ENCODE data around the gene RPL32.
"Not testable (repeated sequence)": the region's sequence is repeated elsewhere in the genome, so short reads cannot be mapped to it uniquely, and the experiment has no call there.

The RPL32 gene

DNA sequence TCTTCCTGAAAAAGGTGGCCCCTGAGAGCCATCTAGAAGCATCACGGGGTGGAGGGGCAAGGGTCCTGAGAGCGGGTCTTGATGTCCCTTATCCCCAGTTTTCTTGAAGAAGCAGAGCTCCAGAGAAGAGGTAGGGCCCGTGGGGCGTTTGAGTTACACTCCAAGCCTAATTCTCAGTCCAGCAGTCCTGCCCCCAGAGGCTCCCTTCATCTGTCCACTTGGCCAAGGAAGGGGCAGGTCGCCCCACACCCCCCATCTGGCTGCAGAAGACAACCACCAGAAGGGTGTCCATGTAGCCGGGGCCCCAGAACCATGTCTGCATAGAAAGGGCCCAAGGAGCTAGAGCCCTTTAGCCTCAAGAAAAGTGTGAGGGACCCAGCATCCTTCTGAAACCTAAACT, 25.5 kb upstream of the RPL32 start:
- DNase-seq, result no peak

DNA sequence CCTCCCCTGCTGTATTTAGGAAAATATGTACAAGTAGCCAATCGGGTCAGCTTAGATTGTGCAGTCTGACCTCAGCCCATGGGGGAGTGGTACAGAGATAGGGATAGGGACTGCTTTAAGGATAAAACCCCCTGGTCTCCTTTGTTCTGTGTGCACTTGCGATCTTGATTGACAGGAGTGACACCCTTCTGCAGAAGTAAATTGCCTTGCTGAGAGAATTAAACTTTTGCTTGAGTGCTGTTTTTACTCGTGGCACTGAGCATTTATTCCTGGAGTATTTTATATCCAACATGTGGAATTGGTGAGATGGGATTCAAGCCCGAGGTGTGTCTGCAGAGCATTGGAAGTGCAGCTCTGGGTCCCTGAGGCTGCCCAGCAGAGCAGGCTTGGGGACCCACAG, 23.9 kb upstream of the RPL32 start:
- DNase-seq, result no peak

DNA sequence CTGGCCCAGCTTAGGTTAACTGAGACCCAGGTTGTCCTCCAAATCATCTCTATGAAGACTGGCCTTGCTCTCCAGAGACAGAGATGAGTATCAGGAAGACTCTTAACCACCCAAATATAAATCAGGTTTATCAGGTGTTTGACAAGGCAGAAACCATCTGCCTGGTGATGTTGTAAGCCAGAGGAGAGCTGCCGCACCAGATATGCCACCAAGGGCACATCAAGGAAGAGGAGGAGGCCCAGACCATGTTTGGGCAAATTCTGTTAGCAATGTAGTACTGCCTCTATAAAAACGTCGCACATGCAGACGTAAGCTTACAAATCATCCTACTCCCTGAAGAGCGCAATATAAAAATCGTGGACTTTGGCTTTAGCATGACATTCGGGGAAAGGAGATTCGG, 21.0 kb upstream of the RPL32 start:
- DNase-seq, result no peak

DNA sequence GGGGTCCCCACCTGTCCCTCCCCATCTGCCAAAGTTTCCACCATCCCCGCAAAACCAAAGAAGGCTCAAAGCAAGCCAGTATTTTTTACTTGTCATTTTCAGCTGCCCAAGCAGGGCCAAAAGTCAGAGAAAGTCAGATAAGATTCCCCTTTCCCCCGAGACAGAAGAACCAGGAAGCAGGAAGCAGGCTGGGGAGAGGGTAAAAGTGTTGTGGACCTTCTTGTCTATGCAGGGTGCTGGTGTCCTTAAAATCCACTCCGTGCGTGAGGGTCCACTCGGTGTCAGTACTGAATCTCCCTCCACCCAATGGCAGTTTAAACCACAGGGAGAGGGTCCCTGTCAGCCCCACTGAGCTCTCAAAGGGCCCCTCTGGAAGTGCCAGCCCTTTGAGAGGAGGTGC, 20.2 kb upstream of the RPL32 start:
- DNase-seq, result no peak

DNA sequence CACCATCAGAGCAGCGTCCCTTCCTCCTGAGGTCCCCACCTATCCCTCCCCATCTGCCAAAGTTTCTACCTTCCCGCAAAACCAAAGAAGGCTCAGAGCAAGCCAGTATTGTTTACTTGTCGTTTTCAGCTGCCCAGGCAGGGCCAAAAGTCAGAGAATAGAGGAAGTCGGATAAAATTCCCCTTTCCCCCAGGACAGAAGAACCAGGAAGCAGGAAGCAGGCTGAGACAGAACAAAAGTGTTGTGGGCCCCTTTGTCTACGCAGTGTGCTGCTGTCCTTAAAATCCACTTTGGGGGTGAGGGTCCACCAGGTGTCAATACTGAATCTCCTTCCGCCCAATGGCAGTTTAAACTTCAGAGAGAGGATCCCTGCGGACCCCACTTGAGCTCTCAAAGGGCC, 18.5 kb upstream of the RPL32 start:
- DNase-seq, result no peak

DNA sequence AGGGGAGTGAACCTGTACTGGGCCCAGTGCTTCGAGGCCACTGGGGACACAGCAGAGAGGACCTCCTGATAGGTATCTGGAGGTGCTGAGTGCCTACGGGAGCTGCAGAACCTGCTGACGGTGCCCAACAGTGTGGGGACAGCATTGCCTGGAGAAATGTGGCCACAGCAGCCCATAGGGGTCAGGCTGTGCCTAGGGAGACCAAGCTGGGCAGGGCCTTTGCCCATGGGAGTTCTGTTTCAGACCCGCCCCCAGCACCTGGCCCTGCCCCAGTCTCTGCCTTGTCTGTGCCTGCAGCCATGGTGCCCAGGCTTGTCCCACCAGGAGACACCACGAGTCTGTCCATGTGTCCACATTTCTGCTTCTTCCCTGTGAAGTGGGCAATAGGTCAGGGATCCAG, 15.3 kb upstream of the RPL32 start:
- no peak for DNase-seq

DNA sequence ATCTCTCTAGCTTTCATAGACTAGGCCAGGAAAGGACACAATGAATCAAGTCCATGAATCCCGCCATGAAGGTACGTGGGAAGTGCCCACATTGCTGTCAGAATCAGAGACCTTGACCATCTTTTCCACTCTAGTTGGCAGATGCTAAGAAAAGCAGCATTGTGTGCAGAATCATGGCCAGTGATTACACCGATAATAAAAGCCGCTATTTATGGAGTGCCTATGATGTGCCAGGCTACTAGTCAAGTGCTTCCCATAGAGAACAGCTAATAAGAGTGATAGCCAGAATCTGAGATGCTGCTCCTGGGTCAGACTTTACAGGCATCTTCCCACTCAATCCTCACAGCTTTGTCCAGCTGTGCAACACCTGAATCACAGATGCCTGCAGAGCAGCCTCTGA, 13.2 kb upstream of the RPL32 start:
- DNase-seq, result no peak

DNA sequence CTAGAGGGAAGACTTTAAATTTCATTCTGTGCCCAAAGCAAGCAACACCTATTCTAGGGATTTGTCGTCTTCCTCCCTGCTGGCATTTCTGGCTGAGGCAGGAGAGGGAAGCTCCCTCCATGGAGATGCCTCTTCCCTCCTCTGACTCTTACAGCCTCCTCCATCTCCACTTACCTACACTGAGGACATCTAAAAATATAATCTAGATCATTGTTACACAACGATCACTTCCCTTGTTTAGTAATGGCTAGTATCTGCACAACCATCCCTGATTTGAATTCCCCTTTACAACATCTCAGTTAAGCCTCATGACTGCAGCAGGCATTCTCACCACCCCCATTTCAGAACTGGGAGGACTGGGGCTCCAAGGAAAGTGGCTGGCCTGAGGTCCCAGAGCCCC, 12.5 kb upstream of the RPL32 start:
- DNase-seq, result not testable (repeated sequence)

DNA sequence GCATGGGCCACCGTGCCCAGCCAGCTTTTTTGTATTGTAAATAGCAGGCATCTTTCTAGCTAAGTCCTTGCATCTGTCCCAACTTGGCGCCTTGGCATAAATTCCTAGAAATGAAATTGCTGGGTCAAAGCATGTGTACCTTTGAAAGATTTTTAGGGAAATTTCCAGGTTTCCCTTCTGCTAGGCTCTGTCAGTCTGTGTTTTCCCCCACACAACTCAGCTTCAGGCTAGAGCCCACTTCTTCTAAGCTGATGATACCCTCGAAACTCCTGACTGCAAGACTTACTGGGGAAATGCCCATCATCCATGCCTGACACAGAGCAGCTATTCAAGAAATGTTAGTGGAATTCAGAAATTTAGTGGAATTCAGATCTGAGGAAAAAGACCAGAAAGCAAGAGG, 10.8 kb upstream of the RPL32 start:
- no peak for DNase-seq

DNA sequence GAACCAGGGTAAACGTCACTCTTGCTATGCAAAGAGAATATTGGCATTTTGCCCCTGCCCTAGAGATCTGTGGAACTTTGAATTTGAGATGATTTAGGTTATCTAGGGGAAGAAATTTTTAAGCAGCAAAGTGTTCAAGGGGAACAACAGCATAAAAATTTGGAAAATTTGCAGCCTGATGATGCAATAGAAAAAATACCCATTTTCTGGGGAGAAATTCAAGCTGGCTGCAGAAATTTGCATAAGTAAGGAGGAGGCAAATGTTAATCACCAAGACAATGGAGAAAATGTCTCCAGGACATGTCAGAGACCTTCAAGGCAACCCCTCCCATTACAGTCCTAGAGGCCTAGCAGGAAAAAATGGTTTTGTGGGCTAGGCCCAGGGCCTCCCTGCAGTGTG, 4.4 kb upstream of the RPL32 start:
- no peak for DNase-seq

DNA sequence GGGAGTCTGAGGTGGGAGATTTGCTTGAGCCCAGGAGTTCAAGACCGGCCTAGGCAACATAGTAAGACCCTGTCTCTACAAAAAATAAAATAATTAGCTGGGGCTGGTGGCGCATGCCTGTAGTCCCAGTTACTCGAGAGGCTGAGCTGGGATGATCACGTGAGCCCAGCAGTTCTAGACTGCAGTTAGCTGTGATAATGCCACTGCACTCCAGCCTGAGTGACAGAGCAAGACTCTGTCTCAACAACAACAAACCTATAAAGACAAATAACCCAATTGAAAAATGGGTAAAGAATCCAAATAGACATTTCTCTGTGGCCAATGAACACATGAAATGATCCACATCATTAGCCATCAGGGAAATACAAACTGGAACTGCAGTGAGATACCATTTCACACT, 1.1 kb upstream of the RPL32 start:
- DNase-seq, result no peak

DNA sequence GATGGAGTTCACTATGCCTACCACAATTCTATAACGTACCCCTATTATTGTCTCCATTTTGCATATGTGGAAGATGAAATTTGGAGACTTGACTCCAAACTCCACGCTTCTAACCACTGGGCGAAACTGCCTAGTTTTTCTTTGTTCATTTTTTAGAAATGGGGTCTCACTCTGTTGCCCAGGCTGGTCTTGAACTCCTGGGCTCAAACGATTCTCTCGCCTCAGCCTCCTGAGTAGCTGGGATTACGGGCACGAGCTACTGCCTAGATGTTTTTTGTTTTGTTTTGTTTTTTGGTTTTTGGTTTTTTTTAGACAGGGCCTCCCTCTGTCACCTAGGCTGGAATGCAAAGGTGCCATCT, 584 bp upstream of the RPL32 start:
- no peak for DNase-seq

DNA sequence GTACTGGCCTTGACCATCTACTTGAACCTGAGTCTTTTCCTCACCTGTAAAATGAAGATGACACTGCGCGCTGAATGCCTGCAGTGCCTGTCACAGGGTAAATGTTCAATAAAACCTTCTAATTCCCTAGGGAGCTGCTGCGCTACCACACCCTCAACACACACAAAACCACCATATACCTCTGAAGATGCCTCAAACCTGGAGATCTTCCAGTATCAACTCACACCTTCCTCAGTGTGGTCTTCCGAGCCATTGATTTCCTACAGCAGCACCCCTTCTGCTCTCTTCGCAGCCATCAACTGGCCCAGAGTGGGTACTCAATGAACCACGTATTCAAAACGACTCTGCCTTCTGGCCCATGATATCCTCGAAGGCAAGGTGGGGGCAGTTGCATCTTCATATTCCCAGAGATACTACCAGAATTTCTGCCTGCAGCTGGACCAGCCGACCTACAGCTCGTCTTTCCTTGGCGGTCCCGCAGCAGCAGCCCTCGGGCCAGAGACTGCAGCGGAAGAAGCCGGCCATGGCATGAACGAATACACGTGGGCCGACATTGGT, 695 bp downstream of the RPL32 start:
- no peak for DNase-seq

DNA sequence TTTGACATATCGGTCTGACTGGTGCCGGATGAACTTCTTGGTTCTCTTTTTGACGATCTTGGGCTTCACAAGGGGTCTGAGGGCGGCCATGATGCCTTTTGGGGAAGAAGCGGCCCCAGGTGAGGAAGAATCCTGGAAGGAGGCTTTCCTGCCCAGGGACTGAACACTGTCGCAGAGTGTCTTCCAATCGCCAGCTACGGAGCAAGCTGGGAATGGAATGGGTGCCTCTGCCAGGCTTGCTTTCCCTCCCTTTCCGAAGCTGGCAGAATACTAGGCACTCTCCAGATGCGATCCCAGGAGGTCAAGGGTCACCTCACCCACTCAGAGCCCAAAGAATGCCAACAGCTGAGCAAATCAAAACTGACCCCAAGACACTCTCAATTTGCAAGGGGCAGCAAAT, 1.2 kb downstream of the RPL32 start:
- DNase-seq, result peak; percentile 60

DNA sequence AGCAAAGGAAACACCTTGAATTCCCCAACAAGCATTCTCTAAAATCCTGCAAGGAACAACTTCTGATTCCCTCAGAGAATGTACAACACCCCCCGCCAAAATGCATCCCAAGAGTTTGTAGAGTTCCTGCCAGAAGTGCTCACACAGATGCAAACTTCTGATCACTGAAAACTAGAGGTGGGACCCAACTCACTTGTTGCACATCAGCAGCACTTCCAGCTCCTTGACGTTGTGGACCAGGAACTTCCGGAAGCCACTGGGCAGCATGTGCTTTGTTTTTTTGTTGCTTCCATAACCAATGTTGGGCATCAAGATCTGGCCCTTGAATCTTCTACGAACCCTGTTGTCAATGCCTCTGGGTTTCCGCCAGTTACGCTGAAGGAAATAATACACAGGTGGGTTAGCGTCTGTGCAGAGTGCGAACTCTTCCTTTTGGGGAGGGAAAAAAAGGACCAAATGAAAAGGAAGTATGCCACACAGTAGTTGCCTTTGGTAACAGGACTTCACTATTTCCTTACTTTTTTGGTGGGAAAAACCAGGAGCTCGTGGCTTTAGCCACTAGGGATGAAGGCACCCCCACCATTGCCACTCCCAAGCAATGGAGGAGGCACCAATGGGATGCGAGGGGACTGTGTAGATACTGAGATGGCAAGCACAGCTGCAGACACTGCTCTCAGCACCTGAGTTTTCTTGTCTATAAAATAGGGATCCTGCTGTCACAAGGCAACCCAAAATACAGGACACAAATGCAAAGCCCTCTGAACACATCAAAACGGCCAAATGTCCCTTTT, 2.0 kb downstream of the RPL32 start:
- DNase-seq, result no peak

DNA sequence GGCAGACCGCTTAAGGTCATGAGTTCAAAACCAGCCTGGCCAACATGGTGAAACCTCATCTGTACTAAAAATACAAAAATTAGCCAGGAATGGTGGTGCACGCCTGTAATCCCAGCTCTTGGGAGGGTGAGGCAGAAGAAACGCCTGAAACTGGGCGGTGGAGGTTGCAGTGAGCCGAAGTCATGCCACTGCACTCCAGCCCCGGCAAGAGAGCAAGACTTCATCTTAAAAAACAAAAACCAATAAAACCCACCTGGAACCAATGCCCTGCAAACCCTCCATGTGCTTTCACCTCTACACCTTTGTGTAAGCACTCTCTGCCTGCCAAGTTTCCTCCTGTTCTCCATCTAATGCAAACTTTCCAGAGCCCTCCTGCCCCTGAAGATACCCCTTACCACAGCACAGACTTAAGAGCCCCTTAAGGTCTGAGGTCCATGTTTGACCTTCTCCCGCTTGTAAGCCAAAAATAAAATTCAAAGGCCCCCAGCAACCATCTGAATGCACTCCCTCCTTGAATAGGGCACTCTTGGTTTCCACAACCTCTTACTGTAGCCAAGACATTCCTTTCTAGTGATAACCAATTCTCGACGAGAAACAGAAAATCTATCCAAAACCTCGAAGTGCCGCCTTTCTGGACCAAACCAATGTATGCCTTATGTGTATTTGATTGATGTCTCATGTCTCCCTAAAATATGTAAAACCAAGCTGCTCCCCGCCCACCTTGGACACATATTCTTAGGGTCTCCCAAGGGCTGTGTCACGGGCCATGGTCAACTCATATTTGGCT, 3.0 kb downstream of the RPL32 start:
- DNase-seq, result no peak

DNA sequence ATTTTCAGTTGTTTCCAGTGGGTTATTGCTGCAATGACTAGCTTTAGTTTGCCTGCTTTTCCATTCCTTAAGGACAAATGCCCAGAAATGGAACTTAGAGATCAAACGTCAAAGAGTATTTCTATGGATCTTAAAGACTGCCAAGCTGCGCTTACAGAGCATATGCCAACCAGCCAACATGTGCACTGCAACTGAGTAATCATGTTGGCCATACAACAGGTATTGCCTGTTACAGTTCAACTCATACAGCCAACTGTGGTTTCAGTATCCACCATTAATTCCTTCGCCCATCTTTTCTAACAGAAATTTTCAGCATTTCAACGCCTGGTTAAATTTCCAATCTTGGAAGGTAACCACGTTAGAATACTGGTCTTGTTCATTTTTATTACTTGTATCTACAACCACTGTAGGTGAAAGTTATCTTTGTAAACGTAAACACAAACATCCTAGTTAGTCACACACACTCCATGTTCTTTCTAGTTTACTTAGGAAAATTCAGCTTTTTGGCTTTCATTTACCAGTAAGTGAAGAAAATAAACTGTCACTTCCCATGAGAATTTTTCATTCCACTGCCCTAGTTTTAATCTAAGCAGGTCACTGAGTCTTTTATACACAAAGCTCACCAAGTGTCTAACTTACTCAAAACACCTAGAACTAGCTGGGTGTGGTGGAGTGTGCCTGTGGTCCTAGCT, 3.9 kb downstream of the RPL32 start:
- DNase-seq, result no peak

DNA sequence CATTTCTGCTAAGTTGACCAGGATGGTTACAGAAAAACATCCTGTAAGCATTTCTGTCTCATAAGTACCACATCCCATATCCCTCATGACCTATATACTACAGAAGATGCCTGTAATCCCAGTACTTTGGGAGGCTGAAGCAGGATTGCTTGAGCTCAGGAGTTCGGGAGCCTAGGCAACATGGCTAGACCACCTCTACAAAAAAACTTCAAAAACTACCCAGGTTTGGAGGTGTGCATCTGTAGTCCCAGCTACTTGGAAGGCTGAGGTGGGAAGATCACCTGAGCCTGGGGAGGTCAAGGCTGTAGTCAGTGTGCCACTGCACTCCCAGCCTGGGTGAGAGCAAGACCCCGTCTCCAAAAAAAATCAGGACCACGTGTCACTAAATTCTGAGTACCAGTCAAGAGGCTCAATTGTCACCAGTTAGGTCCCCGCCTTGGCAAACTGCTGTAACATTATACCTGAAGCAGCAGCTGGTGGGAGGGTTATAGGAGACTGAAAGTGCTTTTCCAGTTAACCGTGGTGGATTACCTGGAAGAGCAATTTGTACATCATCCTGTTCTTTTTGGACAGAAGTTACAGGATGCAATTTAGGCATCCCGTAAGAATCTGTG, 6.2 kb downstream of the RPL32 start:
- DNase-seq, result no peak

DNA sequence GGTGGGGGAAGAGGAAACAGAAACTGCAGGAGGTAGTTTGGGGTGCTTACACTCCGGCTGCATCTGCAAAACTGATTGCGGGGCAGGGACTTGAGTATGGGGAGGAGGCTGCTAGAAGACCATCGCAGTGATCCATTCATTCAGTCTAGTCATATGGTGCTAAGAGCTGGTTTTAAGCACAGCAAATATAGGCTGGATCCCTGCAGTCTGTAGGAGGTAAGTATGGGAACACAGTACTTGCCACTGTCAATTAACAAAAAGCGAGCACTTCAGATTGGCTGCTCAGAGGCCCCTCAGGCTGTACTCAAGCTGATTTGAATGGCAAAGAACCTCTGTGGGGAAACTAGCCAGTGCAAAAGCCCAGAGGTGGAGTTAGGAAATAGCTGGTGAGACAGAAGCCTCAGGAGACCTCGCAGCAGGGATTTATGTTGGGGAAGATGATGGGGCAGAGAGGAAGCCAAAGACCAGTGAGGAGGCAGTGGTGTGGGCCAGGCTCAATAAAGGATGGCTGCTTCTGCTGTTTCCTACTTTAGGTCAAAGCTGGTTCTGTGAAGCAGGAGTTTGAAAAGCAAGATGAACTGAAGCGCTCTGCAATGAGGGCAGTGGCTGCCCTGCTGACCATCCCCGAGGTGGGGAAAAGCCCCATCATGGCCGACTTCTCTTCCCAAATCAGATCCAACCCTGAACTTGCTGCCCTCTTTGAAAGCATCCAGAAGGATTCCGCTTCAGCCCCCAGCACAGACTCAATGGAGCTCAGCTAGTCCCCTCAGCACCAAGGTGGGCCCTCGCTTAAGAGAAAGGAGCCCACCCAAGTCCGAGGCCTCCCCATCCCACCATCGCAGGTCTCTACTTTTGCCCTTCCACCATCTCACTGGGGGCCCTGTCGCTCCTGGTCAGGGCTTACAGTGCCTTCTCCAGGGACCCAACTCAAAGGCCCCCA, 7.9 kb downstream of the RPL32 start:
- DNase-seq, result peak; percentile 65

DNA sequence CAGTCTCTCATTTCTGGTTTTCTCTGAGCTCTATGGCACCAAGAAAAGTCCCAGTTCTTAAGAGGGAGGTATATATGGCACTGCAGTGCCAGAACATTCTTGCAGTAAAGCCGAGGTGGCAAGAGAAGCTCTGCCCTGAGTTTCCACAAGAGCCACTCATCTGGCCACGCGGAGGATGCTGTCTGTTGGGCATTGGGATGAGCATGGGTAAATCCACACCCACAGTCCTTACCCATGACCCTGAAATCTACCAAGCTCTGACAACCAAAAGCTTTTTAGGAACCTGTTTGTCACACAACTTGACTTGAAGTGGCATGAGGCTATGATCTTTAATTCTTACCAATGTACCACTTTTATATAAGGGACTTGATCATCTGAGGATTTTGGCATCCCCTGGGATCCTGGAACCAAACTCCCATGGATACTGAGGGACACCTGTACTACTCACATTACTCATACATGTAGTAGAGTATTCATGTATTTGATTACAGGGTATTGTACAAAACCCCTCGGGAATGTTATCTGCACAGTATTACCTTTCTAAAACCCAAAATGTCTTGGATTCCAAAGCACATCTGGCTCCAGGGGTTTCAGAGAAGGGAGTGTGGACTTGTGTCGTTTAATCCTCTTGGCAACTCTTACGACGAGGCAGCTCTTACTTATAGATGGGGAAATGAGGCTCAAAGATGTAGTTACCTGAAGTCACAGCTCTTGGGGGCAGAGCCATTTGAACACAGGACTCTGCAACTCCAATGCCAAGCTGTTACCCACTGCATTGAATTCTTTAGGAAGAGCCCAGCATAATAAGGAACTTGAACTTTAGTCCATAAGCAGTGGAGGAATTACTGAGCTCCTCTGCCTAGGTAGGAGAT, 8.8 kb downstream of the RPL32 start:
- DNase-seq, result peak; percentile 62

DNA sequence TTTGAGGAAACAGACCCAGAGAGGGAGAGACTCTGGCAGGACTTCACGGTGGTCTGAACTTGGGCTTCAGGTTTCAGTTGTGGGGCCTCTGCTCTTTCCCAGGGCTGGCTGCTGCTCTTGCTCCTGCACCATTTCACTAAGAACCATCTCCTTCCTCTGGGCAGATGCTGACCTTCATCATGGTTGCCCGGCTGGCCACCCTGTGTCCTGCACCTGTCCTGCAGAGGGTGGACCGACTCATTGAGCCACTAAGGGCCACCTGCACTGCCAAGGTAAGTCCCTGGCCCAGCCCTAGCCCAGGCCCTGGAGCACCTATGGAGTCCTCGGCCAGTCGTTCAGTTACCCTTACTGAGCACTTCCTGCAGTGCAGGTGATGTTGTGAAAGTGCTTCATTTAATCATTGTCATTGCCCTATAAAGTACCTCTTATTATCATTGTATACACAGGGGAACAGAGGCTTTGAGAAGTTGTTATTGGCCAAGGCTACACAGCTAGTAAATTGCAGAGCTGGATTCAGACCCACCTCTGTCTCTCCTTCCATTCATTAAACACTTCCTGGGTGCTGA, 10.0 kb downstream of the RPL32 start:
- no peak for DNase-seq
